KMS-11 (cell line): ENCODE data around the gene LDAH.

Experiments used
- H2AFZ ChIP-seq: fragments of 200-600 bp; sonication (generic); 2 replicates; pipeline ENCODE4 v1.6.1; 2016; ENCODE audit warnings: antibody characterized with exemption, mixed run types, low read depth
- H3K27ac ChIP-seq: fragments of 200-600 bp; sonication (generic); 2 replicates; pipeline ENCODE4 v1.6.1; 2016; ENCODE audit warnings: mild to moderate bottlenecking, mixed run types
- H3K27me3 ChIP-seq: fragments of 200-600 bp; sonication (generic); 2 replicates; pipeline ENCODE4 v1.6.1; 2017; ENCODE audit warnings: mild to moderate bottlenecking, low read depth, mixed run types, moderate library complexity; ENCODE audit not compliant: insufficient read depth
- H3K36me3 ChIP-seq: fragments of 200-600 bp; sonication (generic); 2 replicates; pipeline ENCODE4 v1.6.1; 2017; ENCODE audit warnings: mild to moderate bottlenecking, mixed run types; ENCODE audit not compliant: insufficient read depth
- H3K4me1 ChIP-seq: fragments of 200-600 bp; sonication (generic); 2 replicates; pipeline ENCODE4 v1.6.1; 2016; ENCODE audit warnings: mild to moderate bottlenecking, low read depth, mixed run types; ENCODE audit not compliant: poor library complexity, severe bottlenecking
- H3K4me2 ChIP-seq: fragments of 200-600 bp; sonication (generic); 2 replicates; pipeline ENCODE4 v1.7.0; 2016; ENCODE audit warnings: mild to moderate bottlenecking, mixed run types
- H3K4me3 ChIP-seq: fragments of 200-600 bp; sonication (generic); IDR thresholded peaks from 2 replicates; pipeline ENCODE4 v1.6.1; 2017; ENCODE audit warnings: low read depth, low read length, mixed read lengths; ENCODE audit not compliant: insufficient read depth
- H3K79me2 ChIP-seq: fragments of 200-600 bp; sonication (generic); 2 replicates; pipeline ENCODE4 v1.6.1; 2016; ENCODE audit warnings: low read depth, mixed run types; ENCODE audit not compliant: insufficient read depth
- H3K9ac ChIP-seq: fragments of 200-600 bp; sonication (generic); 2 replicates; pipeline ENCODE4 v1.6.1; 2016; ENCODE audit warnings: mild to moderate bottlenecking, mixed run types
- H4K20me1 ChIP-seq: fragments of 200-600 bp; sonication (generic); 2 replicates; pipeline ENCODE4 v1.6.1; 2016; ENCODE audit warnings: mild to moderate bottlenecking, mixed run types; ENCODE audit not compliant: insufficient read depth
- TF ChIP-seq, protein P1 (sequence below): fragments of 200-600 bp; sonication (generic); conservative IDR thresholded peaks from 2 replicates; pipeline ENCODE4 v1.6.1; 2017; ENCODE audit warnings: low read depth, mild to moderate bottlenecking, antibody characterized with exemption, low read length, moderate library complexity, mixed read lengths

LDAH gene

DNA sequence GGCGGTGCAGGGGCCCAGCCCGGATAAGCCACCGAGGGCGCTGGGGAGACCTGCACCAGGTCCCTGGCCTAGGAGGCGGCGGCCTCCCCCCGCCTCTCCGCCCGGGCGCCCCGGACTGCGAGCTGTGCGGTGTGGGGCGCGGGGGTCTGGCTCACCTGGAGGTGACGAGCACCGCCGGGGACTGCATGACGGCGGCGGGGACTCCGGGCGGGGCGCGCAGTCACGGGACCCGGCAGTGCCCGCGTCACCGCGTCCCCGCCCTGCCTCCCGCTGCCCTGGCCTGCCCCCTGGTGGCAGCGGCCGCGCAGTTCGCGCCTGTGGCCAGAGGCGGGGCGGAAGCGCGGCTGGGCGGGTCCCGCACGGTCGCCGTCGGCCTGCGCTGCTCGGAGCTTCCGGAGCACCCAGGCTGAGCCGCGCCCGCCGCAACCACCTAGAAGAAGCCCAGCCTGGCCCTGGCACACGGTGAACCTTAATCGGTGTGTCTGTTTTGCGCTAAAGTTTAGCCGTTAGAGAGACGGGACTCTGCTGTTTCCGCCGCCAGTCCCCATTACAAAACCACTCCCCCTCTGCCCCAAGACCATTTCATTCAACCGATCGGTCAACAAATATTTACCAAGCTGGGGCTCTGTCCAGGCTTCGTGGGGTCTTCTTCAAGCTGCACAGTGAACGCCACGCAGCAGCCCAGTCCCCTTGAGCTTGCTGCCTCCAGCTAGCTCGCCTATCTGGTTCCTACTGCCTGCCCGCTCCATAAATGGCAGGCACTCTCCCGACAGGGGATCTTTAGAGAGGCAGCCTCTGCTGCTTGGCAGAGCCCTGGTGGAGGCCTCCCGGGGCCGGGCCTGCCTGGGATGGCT lies 171.8 kb downstream of the LDAH start, which contains the start of gene HS1BP3:
HS1BP3 (minus strand) TSS at position 222 of the 854 bp plus-strand sequence; CDS start at position 187, 35 bp downstream.
- TF ChIP-seq, protein P1, sequence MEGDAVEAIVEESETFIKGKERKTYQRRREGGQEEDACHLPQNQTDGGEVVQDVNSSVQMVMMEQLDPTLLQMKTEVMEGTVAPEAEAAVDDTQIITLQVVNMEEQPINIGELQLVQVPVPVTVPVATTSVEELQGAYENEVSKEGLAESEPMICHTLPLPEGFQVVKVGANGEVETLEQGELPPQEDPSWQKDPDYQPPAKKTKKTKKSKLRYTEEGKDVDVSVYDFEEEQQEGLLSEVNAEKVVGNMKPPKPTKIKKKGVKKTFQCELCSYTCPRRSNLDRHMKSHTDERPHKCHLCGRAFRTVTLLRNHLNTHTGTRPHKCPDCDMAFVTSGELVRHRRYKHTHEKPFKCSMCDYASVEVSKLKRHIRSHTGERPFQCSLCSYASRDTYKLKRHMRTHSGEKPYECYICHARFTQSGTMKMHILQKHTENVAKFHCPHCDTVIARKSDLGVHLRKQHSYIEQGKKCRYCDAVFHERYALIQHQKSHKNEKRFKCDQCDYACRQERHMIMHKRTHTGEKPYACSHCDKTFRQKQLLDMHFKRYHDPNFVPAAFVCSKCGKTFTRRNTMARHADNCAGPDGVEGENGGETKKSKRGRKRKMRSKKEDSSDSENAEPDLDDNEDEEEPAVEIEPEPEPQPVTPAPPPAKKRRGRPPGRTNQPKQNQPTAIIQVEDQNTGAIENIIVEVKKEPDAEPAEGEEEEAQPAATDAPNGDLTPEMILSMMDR: peak; percentile 51

DNA sequence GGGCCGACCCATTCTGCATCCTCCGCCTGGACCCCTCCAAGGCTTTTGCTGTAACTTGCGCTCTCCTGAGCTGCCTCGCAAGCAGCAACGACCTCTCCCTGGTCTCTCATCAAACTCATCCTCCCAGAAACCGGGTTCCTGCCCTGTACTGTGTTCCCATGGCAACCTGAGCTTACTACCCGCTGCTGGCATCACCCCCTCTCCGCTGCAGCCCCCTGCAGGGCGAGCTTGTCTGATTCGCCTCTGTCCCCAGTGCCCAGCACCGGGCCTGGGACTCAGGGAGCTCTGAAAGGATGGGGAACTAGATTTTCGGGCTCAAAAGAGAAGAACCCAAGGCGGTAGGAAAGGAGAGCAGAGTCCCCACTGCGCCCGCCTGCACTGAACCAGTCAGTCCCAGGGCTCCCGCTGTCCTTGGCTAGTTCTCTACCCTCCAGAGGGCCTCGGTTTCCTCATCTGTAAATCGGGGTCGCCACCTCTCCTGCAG lies 172.5 kb downstream of the LDAH start:
- TF ChIP-seq, protein P1: no peak
- H3K36me3 ChIP-seq: no peaks in the 10 kb centered on the region
- H3K27ac ChIP-seq: peak overlapping the region; percentile 44
- peak overlapping the region; percentile 90 for H3K4me3 ChIP-seq
- peaks cover 10% of the 10 kb centered on the region for H3K4me1 ChIP-seq
- no peaks in the 10 kb centered on the region; the same call in 1 of the 2 replicates for H3K79me2 ChIP-seq
- peak overlapping the region; percentile 93 for H2AFZ ChIP-seq
- peak overlapping the region; percentile 78 for H3K9ac ChIP-seq
- peak overlapping the region; percentile 97 for H3K4me2 ChIP-seq
- no peaks in the 10 kb centered on the region for H4K20me1 ChIP-seq
- H3K27me3 ChIP-seq: no peaks in the 10 kb centered on the region

More for the DNA sequence above, 171.8 kb downstream of the LDAH start, which contains the start of gene HS1BP3:
- peak within 1 kb of the TSS; percentile 93 for H2AFZ ChIP-seq
- H4K20me1 ChIP-seq: no peaks in the 10 kb centered on the region
- no peaks in the 10 kb centered on the region; the same call in 1 of the 2 replicates for H3K79me2 ChIP-seq
- peak within 1 kb of the TSS; percentile 44 for H3K27ac ChIP-seq
- H3K4me3 ChIP-seq: peak within 1 kb of the TSS; percentile 90
- no peaks in the 10 kb centered on the region for H3K36me3 ChIP-seq
- H3K27me3 ChIP-seq: no peaks in the 10 kb centered on the region
- H3K4me1 ChIP-seq: peaks cover 10% of the 10 kb centered on the region
- peak within 1 kb of the TSS; percentile 78 for H3K9ac ChIP-seq
- H3K4me2 ChIP-seq: peak within 1 kb of the TSS; percentile 97

DNA sequence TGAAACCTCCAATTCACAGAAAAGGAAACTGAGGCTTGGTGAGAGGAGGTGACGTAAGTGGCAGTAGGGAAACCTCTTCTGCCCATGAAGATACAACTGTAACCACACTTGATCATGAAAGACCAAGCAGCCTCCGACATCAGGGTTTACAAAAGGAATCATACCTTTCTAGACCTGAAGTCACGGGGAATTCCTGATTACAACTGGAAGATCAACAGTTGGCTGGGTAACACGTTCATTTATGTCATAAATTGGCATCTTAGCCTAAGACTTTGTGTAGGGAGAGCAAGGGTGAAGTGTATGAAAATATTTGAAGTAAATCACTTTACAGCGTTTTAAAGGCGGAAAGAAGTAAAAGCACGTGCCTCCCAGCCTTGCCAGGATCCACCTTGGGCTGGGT lies 172.9 kb downstream of the LDAH start:
- Histone ChIP-seq H3K36me3 (no peaks in the 10 kb centered on the region), H4K20me1 (no peaks in the 10 kb centered on the region), H3K4me3 (no peak overlapping the region), H3K27me3 (no peaks in the 10 kb centered on the region), H3K9ac (peak overlapping the region; percentile 78; the same call in 1 of the 2 replicates), H3K4me2 (peak overlapping the region; percentile 97), H3K4me1 (peaks cover 10% of the 10 kb centered on the region), H3K27ac (no peak overlapping the region), H3K79me2 (no peaks in the 10 kb centered on the region; the same call in 1 of the 2 replicates), H2AFZ (peak overlapping the region; percentile 93)
- TF ChIP-seq, protein P1: no peak

DNA sequence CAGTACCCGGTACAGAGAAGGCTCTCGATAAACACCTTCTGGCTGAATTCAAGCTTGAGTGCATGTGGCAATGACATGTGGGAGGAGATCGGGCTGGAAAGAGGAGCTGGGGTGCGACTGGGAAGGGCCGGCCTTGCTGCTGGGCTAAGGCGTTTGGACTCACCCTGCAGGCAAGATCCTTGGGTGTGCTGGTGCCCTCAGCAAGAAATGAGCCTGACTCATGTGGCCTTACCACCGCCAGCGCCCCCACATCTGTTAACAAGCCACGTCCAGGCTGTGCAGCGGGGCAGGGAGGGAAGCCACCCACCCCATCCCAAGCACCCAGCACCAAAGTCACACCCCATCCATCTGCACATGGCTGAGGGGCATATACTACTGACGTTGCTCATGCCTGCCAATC lies 173.3 kb downstream of the LDAH start:
- H2AFZ ChIP-seq: no peak overlapping the region
- peaks cover 10% of the 10 kb centered on the region for H3K4me1 ChIP-seq
- no peak overlapping the region for H3K27ac ChIP-seq
- no peak overlapping the region for H3K9ac ChIP-seq
- TF ChIP-seq, protein P1: no peak
- H3K4me3 ChIP-seq: no peak overlapping the region
- peak overlapping the region; percentile 97 for H3K4me2 ChIP-seq
- no peaks in the 10 kb centered on the region for H3K27me3 ChIP-seq
- H4K20me1 ChIP-seq: no peaks in the 10 kb centered on the region
- H3K36me3 ChIP-seq: no peaks in the 10 kb centered on the region
- no peaks in the 10 kb centered on the region; the same call in 1 of the 2 replicates for H3K79me2 ChIP-seq
